Mucosa of descending colon (tissue), 3 donors: ENCODE results near the gene GRM8. TPM values are rescaled to one million over a fixed set of nuclear protein-coding genes. Genes with fewer than 3 reads are reported as not detected.

Experiments
- ATAC-seq: fragments of 200-7000 bp; cut with Tn5 transposase; one replicate; pipeline ENCODE4 v1.9.1; 2020; ENCODE audit warnings: mild to moderate bottlenecking, moderate library complexity
- DNase-seq, 3 donors: peaks; one replicate each; pipeline ENCODE4 v3.0.0-alpha.2; 2020
- H3K36me3 ChIP-seq: fragments of 200-600 bp; one replicate; pipeline ENCODE4 v1.8.0; 2021; ENCODE audit warnings: low read depth, mild to moderate bottlenecking
- H3K4me1 ChIP-seq: fragments of 200-600 bp; one replicate; pipeline ENCODE4 v1.8.0; 2021; ENCODE audit warnings: low read depth, mild to moderate bottlenecking
- H3K4me3 ChIP-seq: fragments of 200-600 bp; one replicate; pipeline ENCODE4 v1.8.0; 2021; ENCODE audit warnings: mild to moderate bottlenecking
- H3K9me3 ChIP-seq: fragments of 200-600 bp; one replicate; pipeline ENCODE4 v1.8.0; 2021; ENCODE audit warnings: mild to moderate bottlenecking
- CTCF ChIP-seq: fragments of 200-600 bp; IDR thresholded peaks from one replicate; pipeline ENCODE4 v1.8.0; 2022; ENCODE audit warnings: antibody characterized with exemption, mild to moderate bottlenecking
- intact Hi-C, 2 donors: fragments of 100-400 bp; cut with DNase I in 1 of 2; cut with micrococcal nuclease in 1 of 2; formaldehyde crosslinking; loops; one replicate each; pipeline versions ENCODE4 v1.11.0 to v1.11.1; 2022; cut with DNase I, micrococcal nuclease
- total RNA-seq, 3 donors: library from RNA; stranded (reverse); fragmentation: NEBNext Ultra II Directional in 2 of 3; extraction: Animal tissue kit (Norgen Biotek cat#: 25700) in 2 of 3; gene quantifications; one replicate each; pipeline versions ENCODE4 v1.2.1 to v1.2.4, GENCODE V29; 2021 to 2023
- donor health status: DM: no; HTN: no; CAD: no; lungs with moderate emphysema.
- donor health status: DM: no; HTN: no; CAD: no.
- donor health status: DM: no; HTN: yes; CAD: no.

The GRM8 gene
- total RNA-seq, 3 donors from 2014 or later = 0.41 to 9.2 (median 4.4) TPM

- Histone ChIP-seq H3K36me3 (no peaks in the 10 kb centered on the region), H3K4me3 (no peak overlapping the region), H3K9me3 (no peaks in the 10 kb centered on the region), H3K4me1 (no peaks in the 10 kb centered on the region)
- DNase-seq = no peak
- intact Hi-C loops = no loop called here
- ATAC-seq = no peak
- TF ChIP-seq CTCF = no peak
Measured at GRCh38 chr7:126973066-126973465, 279.7 kb downstream of the GRM8 start.

- H3K4me1 ChIP-seq = no peaks in the 10 kb centered on the region
- DNase-seq = no peak
- no peaks in the 10 kb centered on the region for H3K9me3 ChIP-seq
- H3K36me3 ChIP-seq = no peaks in the 10 kb centered on the region
- intact Hi-C loops = no loop called here
- no peak for TF ChIP-seq CTCF
- no peak overlapping the region for H3K4me3 ChIP-seq
- ATAC-seq = no peak
Measured at GRCh38 chr7:126972571-126972970, 280.2 kb downstream of the GRM8 start.

GRCh38 chr7:126959649-126960048 is 293.1 kb downstream of the GRM8 start:
- H3K36me3 ChIP-seq = no peaks in the 10 kb centered on the region
- DNase-seq = no peak
- H3K4me1 ChIP-seq = no peaks in the 10 kb centered on the region
- no peak for ATAC-seq
- H3K4me3 ChIP-seq = no peak overlapping the region
- no peak for TF ChIP-seq CTCF
- intact Hi-C loops = no loop called here
- no peaks in the 10 kb centered on the region for H3K9me3 ChIP-seq

- DNase-seq = no peak
- no peaks in the 10 kb centered on the region for H3K36me3 ChIP-seq
- no peaks in the 10 kb centered on the region for H3K9me3 ChIP-seq
- intact Hi-C loops = no loop called here
- no peak for TF ChIP-seq CTCF
- no peak overlapping the region for H3K4me3 ChIP-seq
- no peak for ATAC-seq
- H3K4me1 ChIP-seq = no peaks in the 10 kb centered on the region
Measured at GRCh38 chr7:126958367-126958766, 294.4 kb downstream of the GRM8 start.

DNA sequence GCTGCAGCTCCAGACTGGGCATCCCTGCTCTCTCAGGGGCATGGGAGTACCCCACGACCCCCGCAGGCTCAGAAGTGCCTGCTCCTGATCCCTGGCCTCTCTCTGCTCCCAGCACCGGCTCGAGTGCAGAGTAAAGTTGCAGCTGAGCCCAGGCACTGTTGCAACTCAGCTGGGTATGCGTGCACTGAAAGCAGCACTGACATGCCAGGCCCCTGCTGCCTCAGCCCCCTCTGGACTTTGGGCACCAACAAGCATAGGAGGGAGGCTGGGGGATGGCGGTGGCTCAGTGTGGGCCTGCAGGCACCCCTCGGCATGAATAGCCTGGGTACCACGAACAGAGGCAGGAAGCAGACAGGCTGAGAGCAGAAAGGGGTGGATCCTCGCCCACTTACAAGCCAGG is 295.3 kb downstream of the GRM8 start:
- no peak for TF ChIP-seq CTCF
- Histone ChIP-seq H3K4me3 (no peak overlapping the region), H3K36me3 (no peaks in the 10 kb centered on the region), H3K9me3 (no peaks in the 10 kb centered on the region), H3K4me1 (no peaks in the 10 kb centered on the region)
- DNase-seq (no peak), ATAC-seq (no peak)
- intact Hi-C loops = no loop called here

DNA sequence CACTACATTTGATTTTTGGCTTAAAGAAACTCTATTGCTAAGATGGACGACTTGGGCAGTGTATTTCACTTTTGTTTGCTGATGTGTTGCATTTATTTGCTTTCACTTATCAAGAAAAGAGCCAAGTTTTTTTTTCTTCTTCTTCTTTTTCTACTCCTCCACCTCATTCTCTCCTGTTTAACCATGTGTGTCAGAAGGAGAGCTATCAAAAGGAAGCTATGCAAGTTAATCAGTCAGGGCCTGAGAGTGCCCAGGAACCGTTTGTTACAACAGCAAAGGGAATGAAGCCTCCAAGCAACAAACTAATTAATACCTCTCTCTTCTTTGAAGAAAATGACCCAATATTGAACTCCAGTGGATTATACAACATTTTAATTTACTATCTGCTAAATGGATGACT is 299.3 kb downstream of the GRM8 start:
- Histone ChIP-seq H3K4me1 (no peaks in the 10 kb centered on the region), H3K36me3 (no peaks in the 10 kb centered on the region), H3K4me3 (no peak overlapping the region), H3K9me3 (no peaks in the 10 kb centered on the region)
- intact Hi-C loops = no loop called here
- ATAC-seq = no peak
- no peak for TF ChIP-seq CTCF
- no peak for DNase-seq
